GM21526 (cell line): ENCODE data around the gene FAM83G.
"Not testable (repeated sequence)": the region's sequence is repeated elsewhere in the genome, so short reads cannot be mapped to it uniquely, and the experiment has no call there.

Source experiments
- ATAC-seq: cut with Tn5 transposase; IDR thresholded peaks from one replicate; pipeline ENCODE4 v1.9.1; 2021; ENCODE audit warnings: moderate library complexity; ENCODE audit not compliant: unreplicated experiment, low FRiP score

The FAM83G gene

GRCh38 chr17:18933102-18934058 lies 71.2 kb downstream of the FAM83G start:
- ATAC-seq, result no peak

- ATAC-seq, result no peak
Observed at GRCh38 chr17:18932360-18933055, 72.1 kb downstream of the FAM83G start.

GRCh38 chr17:18928628-18929125 lies 75.9 kb downstream of the FAM83G start:
- ATAC-seq, result no peak

GRCh38 chr17:18925187-18925586 lies 79.4 kb downstream of the FAM83G start:
- ATAC-seq, result no peak

GRCh38 chr17:18922596-18922995 lies 82.0 kb downstream of the FAM83G start:
- not testable (repeated sequence) for ATAC-seq

GRCh38 chr17:18921912-18922451 lies 82.6 kb downstream of the FAM83G start:
- no peak for ATAC-seq

GRCh38 chr17:18921485-18921884 lies 83.1 kb downstream of the FAM83G start:
- no peak for ATAC-seq

- no peak for ATAC-seq
Observed at GRCh38 chr17:18920911-18921441, 83.6 kb downstream of the FAM83G start.

GRCh38 chr17:18919963-18920362 lies 84.6 kb downstream of the FAM83G start:
- no peak for ATAC-seq
